Stimulated activated CD4-positive, alpha-beta T cell treated with anti-CD3 and anti-CD28 coated beads, Interleukin-4, amount 100 ng/mL, for 48 hours (primary cell): ENCODE measurements around the gene USP17L20.
"Not testable (repeated sequence)": the region's sequence is repeated elsewhere in the genome, so short reads cannot be mapped to it uniquely, and the experiment has no call there.

ENCODE experiments used
- DNase-seq, 2 donors: peaks; one replicate each; pipeline ENCODE4 v3.0.0-alpha.2; 2020; ENCODE audit warnings: low read depth in 2 of 2

The USP17L20 gene

GRCh38 chr4:9257824-9258223, at the start of gene USP17L20:
Gene USP17L20, plus strand, starts transcription at chr4:9258124. Its CDS starts 0 bp downstream, at chr4:9258124.
- DNase-seq, result not testable (repeated sequence)

GRCh38 chr4:9210357-9210756, 47.6 kb upstream of the USP17L20 start, which contains the start of gene USP17L10:
Gene USP17L10, plus strand, starts transcription at chr4:9210657. Its CDS starts 0 bp downstream, at chr4:9210657.
- not testable (repeated sequence) for DNase-seq

- DNase-seq, result not testable (repeated sequence)
Measured at GRCh38 chr4:9214701-9215100, 43.2 kb upstream of the USP17L20 start.

GRCh38 chr4:9215105-9215504, 42.8 kb upstream of the USP17L20 start, which contains the start of gene USP17L11:
Gene USP17L11, plus strand, starts transcription at chr4:9215405. Its CDS starts 0 bp downstream, at chr4:9215405.
- DNase-seq, result not testable (repeated sequence)

- not testable (repeated sequence) for DNase-seq
Measured at GRCh38 chr4:9219852-9220251, 38.1 kb upstream of the USP17L20 start, which contains the start of gene USP17L12. Gene USP17L12, plus strand, starts transcription at chr4:9220152. Its CDS starts 0 bp downstream, at chr4:9220152.

- not testable (repeated sequence) for DNase-seq
Measured at GRCh38 chr4:9224596-9224995, 33.3 kb upstream of the USP17L20 start, which contains the start of gene USP17L13. Gene USP17L13, plus strand, starts transcription at chr4:9224896. Its CDS starts 0 bp downstream, at chr4:9224896.

GRCh38 chr4:9230249-9230648, 27.7 kb upstream of the USP17L20 start:
- DNase-seq, result not testable (repeated sequence)

GRCh38 chr4:9234085-9234484, 23.8 kb upstream of the USP17L20 start, which contains the start of gene USP17L15:
Gene USP17L15, plus strand, starts transcription at chr4:9234385. Its CDS starts 0 bp downstream, at chr4:9234385.
- DNase-seq, result not testable (repeated sequence)

- not testable (repeated sequence) for DNase-seq
Measured at GRCh38 chr4:9238461-9238860, 19.5 kb upstream of the USP17L20 start.

GRCh38 chr4:9243579-9243978, 14.3 kb upstream of the USP17L20 start, which contains the start of gene USP17L17:
Gene USP17L17, plus strand, starts transcription at chr4:9243879. Its CDS starts 0 bp downstream, at chr4:9243879.
- not testable (repeated sequence) for DNase-seq

GRCh38 chr4:9247953-9248680, 9.8 kb upstream of the USP17L20 start, which contains the start of gene USP17L18:
Gene USP17L18, plus strand, starts transcription at chr4:9248630. Its CDS starts 0 bp downstream, at chr4:9248630.
- DNase-seq, result not testable (repeated sequence)

GRCh38 chr4:9253078-9253477, 4.8 kb upstream of the USP17L20 start, which contains the start of gene USP17L19:
Gene USP17L19, plus strand, starts transcription at chr4:9253378. Its CDS starts 0 bp downstream, at chr4:9253378.
- not testable (repeated sequence) for DNase-seq

GRCh38 chr4:9262572-9262971, 4.6 kb downstream of the USP17L20 start, which contains the start of gene USP17L21:
Gene USP17L21, plus strand, starts transcription at chr4:9262872. Its CDS starts 0 bp downstream, at chr4:9262872.
- not testable (repeated sequence) for DNase-seq

GRCh38 chr4:9267319-9267718, 9.4 kb downstream of the USP17L20 start, which contains the start of gene USP17L22:
Gene USP17L22, plus strand, starts transcription at chr4:9267619. Its CDS starts 0 bp downstream, at chr4:9267619.
- not testable (repeated sequence) for DNase-seq

- not testable (repeated sequence) for DNase-seq
Measured at GRCh38 chr4:9271719-9272118, 13.8 kb downstream of the USP17L20 start.
